Retinal pigment epithelial cell (primary cell): ENCODE measurements around the gene KPNA4.

Source experiments
- DNase-seq: peaks from one replicate; pipeline ENCODE4 v3.0.0-alpha.2; 2010; ENCODE audit warnings: low read depth
- H3K4me3 ChIP-seq: 2 replicates; pipeline ENCODE4 v1.5.1; 2011; ENCODE audit warnings: mild to moderate bottlenecking, low read length, control low read depth, moderate library complexity
- TF ChIP-seq, protein P1 (sequence below): conservative IDR thresholded peaks from 2 replicates; pipeline ENCODE4 v1.5.1; 2011; ENCODE audit warnings: low read depth, low read length, control low read depth, inconsistent platforms

KPNA4 gene

DNA sequence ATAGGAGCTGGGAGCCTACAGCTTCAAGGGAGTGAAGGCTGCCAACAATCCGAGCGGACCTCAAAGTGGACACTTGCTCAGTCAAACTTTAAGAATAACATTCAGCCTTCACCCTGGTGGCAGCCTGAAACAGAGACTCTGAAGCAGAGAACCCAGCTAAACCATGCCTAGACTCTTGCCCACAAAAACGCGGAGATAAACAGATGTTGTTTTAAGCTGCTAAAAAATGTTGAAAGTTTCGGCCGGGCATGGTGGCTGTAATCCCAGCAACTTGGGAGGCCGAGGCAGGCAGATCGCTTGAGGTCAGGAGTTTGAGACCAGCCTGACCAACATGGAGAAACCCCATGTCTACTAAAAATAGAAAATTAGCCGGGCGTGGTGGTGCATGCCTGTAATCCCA lies 86.0 kb downstream of the KPNA4 start:
- H3K4me3 ChIP-seq: no peak overlapping the region
- DNase-seq: no peak
- TF ChIP-seq, protein P1, sequence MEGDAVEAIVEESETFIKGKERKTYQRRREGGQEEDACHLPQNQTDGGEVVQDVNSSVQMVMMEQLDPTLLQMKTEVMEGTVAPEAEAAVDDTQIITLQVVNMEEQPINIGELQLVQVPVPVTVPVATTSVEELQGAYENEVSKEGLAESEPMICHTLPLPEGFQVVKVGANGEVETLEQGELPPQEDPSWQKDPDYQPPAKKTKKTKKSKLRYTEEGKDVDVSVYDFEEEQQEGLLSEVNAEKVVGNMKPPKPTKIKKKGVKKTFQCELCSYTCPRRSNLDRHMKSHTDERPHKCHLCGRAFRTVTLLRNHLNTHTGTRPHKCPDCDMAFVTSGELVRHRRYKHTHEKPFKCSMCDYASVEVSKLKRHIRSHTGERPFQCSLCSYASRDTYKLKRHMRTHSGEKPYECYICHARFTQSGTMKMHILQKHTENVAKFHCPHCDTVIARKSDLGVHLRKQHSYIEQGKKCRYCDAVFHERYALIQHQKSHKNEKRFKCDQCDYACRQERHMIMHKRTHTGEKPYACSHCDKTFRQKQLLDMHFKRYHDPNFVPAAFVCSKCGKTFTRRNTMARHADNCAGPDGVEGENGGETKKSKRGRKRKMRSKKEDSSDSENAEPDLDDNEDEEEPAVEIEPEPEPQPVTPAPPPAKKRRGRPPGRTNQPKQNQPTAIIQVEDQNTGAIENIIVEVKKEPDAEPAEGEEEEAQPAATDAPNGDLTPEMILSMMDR: no peak

DNA sequence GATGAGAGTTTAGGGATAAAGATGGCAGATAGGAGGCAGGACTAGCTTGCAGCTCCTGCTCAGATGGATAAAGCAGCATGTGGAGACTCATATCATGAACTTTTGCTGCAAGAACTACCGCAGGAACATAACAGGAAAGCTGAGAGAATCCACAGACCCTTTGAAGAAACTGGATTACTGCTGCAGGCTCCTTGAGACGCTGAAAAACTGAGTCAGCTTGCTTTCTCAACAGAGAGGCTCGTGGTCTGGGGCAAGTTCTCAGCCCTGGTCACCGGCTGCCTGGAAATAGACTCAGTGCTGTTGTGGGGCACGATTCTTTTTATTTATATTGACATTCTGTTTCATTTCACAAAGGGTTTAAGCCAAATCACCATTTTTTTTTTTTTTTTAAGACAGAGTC lies 87.0 kb downstream of the KPNA4 start:
- TF ChIP-seq, protein P1: no peak
- H3K4me3 ChIP-seq: no peak overlapping the region
- DNase-seq: no peak

DNA sequence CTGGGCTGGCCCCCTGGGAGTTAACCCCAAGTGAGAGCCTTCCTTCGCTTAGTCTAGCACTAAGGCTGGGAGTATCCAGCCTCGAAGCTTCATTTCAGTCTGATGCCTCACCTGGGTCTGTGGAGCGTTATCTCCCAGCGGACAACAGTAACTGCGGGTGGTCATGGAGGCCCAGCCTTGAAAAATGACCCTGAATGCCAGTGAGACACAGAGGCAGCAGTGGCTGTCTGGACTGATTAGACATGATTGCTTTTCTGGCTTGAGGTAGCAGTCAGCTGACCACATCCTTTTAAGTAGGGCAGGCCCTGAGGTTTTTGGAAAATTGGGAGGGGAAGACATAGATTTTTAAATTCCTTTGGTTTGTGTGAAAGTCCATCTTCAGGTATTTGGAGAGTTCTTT lies 87.6 kb downstream of the KPNA4 start:
- H3K4me3 ChIP-seq: no peak overlapping the region
- no peak for DNase-seq
- TF ChIP-seq, protein P1: no peak

DNA sequence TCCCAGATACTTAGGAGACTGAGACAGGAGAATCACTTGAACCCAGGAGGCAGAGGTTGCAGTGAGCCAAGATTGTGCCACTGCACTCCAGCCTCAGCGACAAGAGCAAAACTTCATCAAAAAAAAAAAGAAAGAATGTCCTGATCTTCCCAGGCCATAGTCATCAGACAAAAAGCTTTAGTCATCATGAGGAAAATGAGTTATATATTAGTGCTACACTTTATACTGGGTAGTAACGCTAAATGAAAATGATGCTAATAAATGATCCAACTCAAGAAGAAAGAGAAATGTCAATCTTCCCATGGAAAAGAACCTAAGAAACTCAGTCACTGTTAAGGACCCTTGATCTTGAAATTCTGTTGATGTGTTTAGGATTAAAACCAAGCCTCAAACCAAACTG lies 89.5 kb downstream of the KPNA4 start:
- TF ChIP-seq, protein P1: no peak
- no peak for DNase-seq
- H3K4me3 ChIP-seq: no peak overlapping the region

DNA sequence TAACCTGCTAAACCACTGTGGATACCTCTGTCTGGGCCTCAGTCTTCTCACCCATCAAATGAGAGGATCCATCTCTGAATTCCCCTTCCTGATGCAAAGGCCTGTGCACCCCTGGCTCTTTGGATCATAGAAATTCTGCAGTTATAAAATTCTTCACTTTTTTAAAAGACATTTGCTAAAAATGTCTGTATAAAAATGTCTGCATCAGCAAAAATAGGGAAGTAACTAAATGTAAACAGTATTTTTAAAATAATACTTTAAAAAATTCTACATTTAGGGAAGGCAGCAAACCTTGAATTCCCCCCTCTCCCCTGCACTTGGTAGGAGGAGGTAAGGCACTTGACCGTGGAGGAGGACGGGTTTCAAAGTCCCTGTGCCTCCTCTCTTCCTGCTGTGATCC lies 90.2 kb downstream of the KPNA4 start:
- no peak for DNase-seq
- TF ChIP-seq, protein P1: no peak
- H3K4me3 ChIP-seq: no peak overlapping the region

DNA sequence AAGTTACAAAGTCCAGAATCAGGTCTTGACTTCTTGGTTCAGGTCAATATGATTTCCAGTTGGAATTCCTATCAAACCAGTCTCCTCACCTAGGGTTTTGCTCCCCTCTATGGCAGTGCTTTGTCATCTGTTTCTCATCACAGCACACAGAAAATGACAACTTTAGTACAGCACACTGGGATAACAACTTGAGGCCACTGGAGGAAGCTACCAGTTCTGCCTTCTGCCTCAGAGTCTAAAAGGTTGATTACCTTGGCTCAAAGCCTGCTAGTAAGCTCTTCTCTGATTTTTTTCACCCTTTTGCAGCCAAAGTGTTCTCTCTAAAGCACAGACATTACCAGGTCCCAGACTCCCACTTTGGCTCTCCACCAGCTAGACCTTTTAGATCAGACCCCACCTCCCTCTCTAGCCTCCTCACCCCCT lies 90.9 kb downstream of the KPNA4 start:
- DNase-seq: no peak
- TF ChIP-seq, protein P1: no peak
- no peak overlapping the region for H3K4me3 ChIP-seq

DNA sequence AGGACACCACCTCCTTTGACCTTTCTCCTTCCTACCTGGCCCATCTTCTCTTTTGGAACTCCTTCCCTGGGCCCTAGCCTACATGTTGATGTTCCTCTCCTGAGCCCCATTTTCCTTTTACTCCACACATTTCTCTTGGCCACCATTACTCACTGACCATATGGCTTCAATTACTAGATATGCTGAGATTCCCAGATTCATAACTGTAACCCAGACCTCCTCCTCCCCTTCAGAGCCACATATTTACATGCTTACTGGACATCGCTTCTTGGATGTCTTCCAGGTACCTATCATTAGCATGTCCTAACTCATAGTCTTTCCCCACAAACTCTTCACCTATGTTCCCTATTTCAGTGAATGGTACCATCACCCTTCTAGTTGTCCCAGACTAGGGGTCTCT lies 91.4 kb downstream of the KPNA4 start:
- H3K4me3 ChIP-seq: no peak overlapping the region
- TF ChIP-seq, protein P1: no peak
- DNase-seq: no peak
